ENCODE measurements around the gene ATP6V1D.
"Not testable (repeated sequence)": the region's sequence is repeated elsewhere in the genome, so short reads cannot be mapped to it uniquely, and the experiment has no call there.

Gene ATP6V1D

DNA sequence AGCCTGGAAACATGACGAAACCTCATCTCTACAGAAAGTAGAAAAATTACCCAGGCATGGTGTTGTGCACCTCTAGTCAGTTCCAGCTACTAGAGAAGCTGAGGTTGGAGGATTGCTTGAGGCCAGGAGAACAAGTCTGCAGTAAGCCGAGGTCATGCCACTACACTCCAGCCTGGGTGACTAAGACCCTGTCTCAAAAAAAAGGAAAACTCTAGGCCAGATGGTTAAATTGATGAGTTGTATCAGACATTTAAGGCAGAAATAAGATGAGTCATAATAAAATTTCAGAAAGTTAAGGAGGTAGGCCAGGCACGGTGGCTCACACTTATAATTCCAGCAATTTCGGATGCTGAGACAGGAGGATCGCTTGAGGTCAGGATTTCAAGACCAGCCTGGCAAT is 11.2 kb upstream of the ATP6V1D start:
- DNase-seq (ENCODE audit: low spot score): no peak

- no peak for DNase-seq (ENCODE audit: low spot score)
Measured at GRCh38 chr14:67365476-67365875, 5.9 kb upstream of the ATP6V1D start.

- DNase-seq (ENCODE audit: low spot score): peak; percentile 4
Measured at GRCh38 chr14:67360470-67361206, 1.0 kb upstream of the ATP6V1D start.

DNA sequence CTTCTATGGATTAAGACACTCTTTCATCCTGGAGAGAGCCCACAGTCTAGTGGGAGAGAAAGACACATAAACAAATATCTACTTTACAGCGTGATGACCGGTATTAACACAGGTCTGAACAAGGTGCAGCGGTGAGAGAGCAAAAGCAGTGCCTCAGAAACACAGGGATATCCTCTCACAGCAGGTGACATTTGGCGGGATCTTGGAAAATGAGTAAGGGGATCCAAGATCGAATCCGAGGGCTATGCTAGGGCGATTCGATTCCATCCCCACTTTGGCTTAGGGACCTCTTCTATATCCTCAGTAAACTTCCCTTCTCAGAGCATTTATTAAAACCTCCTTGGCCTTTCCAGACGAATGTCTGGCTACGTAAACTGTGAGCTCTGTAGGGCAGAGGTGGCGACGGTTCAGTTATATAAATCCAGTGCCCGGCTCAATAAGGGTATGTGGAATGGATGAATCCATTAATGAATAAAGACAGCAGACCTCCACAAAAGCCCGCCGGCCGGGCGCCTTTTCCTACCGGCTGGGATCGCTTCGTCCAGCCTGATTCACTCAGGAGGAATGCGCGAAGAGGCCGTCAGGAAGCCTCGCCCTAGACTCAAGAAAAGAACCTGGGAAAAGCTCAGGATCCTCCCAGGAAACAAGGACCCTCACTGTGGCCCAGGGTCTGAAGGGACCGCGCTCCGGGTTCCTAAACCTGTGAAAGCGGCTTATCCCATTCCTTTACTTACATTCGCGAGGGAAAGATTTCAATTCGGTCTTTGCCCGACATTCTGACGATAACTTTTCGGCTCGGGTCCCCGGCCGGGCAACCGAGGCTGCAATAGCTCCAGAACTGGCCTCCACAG is 455 bp downstream of the ATP6V1D start:
- peak; percentile 78 for DNase-seq (ENCODE audit: low spot score)

DNA sequence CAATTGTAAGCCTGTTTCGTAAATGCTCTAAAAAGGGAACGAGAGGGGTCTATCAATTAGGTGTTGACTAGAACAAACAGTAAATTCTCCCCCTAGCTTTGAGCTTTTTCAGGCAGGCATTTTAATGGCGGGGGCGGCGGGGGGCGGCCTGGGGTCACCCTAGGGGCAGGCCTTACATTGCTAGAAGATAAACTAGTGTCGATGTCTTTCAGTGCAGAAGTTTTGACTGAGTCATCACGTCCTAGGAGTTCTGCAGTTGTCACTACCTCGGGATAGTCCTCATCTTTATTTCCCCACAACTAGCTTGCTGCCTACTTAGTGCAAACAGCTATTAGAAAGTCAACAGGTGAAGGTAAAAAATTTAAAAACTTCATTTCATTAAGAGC is 1.6 kb downstream of the ATP6V1D start:
- peak; percentile 33 for DNase-seq (ENCODE audit: low spot score)

DNA sequence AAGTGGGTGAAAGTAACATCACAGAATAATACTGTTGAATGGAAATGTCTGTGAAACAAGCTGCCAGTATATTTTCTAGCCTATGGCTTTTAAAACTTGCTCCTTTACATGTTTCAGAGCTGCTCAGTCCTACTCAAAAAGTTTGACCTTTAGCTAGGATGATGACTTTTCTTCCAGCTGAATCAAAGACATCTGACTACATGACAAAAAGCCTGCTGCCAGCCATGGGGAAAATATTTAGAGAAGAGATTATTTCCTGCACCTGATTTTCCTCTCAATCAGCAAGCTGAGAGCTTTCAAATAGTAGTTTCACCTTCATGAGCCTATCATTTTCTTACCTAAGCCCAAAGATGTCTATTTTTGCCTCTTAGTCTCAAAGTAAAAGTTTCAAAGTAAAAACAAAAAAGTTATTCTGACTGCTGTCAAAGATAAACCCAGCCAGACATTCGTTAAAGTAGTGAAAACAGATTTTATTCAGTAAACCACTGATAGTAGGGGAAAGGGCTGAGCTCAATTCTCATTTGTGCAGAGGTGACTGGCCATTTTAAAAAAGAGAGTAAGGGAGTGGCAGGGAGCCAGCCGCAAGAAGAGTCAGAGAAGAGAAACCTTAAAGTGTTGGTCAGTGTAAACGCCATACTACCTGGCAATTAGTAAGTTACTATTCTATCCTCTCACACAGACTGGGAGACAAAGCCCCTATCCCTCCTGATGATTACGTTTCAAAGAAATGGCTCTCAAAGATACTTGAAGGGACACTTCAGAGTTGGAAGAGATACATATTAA is 2.2 kb downstream of the ATP6V1D start:
- peak; percentile 13 for DNase-seq (ENCODE audit: low spot score)

GRCh38 chr14:67352055-67352454 is 7.5 kb downstream of the ATP6V1D start:
- DNase-seq (ENCODE audit: low spot score): no peak

DNA sequence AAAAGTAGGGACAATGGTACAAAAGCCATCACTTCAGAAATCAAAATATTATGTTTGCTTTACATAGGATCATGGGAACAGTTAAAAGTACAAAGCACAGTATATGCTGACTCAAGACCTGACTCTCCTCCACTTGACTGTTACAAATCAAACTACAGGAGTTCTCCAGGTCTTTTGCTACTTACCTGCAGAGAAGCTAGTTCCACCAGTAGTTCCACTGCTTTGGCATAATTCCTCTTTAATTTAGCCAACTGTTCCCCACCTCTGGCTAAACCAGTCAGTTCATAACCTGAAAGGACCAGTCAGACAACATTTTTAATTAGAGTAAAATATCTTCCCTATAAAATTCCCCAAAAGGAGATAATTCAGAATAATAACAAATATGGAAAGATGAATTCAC is 14.0 kb downstream of the ATP6V1D start:
- no peak for DNase-seq (ENCODE audit: low spot score)

DNA sequence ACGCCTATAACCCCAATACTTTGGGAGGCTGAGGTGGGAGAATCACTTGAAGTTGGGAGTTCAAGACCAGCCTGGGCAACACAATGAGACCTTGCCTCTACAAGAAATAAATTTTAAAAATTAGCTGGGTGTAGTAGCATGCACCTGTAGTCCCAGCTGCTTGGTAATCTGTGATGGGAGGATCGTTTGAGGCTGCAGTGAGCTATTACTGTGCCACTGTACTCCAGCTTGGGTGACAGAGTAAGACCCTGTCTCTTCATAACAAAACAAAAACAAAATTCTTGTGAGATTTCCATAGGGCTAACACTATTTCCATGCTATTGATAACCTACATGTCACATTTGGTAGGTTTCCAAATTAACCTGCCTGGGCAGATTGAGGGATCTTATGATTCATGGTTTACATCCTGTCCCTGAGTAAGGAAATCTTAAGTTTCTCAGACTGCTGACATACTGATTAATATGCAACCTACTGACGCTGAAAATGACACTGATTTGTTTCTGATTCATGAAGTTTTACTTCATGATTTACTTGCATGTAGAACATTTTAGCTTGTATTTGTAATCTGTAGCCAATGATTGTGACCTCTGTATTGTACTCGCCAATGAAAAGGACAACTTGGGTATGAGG is 15.9 kb downstream of the ATP6V1D start:
- peak; percentile 76 for DNase-seq (ENCODE audit: low spot score)

- not testable (repeated sequence) for DNase-seq (ENCODE audit: low spot score)
Measured at GRCh38 chr14:67341231-67341630, 18.4 kb downstream of the ATP6V1D start.

GRCh38 chr14:67335781-67336180 is 23.8 kb downstream of the ATP6V1D start:
- peak; percentile 30 for DNase-seq (ENCODE audit: low spot score)

GRCh38 chr14:67332468-67332867 is 27.1 kb downstream of the ATP6V1D start:
- DNase-seq (ENCODE audit: low spot score): no peak

DNA sequence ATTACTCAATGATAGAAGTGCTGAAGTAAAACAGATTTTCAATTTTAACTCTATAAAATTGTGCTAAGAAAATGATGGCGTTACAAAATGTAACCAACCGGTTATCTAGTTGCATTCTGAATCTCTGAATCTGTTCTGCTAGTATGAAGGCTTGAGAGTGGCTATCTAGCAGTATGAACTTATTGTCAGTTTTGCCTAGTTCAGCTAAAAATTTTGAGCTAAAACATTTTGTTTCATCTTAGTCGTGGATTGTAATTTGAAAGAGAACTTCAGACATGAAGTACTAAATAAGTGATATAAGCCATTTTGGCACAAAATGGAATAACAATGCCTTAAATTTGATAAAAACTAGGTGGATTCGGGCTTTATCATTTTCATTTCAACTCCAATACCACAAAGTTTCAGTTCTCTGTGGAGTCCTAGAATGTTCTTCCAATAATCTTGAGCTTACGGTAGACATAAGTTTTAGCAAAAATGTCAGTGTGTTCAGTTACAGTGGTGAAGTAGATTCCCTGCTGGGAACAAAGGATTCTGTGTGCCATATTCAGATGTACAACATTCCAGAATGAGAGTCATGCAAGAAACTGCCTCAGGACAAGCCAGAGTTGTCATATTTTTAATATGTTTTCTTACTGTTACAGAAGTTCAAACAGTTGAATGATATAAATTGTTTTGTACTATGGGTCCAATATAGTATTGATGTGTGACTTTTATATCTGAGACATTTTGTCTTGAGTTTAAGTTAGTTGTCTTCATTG is 28.1 kb downstream of the ATP6V1D start:
- peak; percentile 4 for DNase-seq (ENCODE audit: low spot score)

GRCh38 chr14:67329666-67330065 is 29.9 kb downstream of the ATP6V1D start:
- not testable (repeated sequence) for DNase-seq (ENCODE audit: low spot score)

DNA sequence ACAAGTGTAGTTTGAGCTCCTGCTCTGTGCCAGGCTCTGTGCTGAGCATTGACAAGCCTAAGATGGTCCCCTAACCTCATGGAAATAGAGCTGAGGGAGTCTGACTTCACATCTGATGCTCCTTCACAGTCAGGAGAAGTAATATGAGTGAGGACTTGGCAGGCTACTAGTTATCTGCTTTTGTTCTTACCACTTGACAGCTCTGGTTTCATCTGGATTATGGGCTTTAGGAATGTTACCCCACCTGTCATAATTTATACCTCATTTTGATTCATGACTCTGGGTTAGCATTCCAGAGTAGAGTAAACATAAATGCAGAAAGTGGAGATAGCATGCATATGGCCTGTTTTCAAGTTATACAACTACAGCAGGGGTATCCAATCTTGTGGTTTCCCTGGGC is 40.5 kb downstream of the ATP6V1D start:
- DNase-seq (ENCODE audit: low spot score): no peak

DNA sequence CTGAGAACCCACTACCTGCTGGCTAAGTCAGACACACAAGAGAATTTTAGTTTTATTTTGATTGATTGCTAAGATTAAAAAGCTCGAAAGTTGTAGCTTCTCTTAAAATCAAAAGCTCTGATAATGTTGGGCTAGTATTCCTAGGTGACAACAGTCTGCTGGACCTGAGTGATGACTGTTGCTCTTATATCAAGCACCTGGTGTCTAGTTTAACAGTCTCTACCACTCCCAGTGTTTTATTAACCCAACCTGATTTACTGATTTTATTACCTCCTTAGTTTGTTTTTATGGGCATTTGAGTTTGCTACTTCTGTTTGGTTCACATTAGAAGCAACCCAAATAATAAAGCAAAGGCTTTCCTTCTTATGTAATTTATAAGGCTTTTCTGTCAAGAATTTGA is 41.8 kb downstream of the ATP6V1D start:
- DNase-seq (ENCODE audit: low spot score): no peak

GRCh38 chr14:67313153-67313552 is 46.5 kb downstream of the ATP6V1D start:
- no peak for DNase-seq (ENCODE audit: low spot score)

- DNase-seq (ENCODE audit: low spot score): peak; percentile 62
Measured at GRCh38 chr14:67311868-67312267, 47.7 kb downstream of the ATP6V1D start.
